Measurements from ENCODE around the gene MRPL24. TPM values are rescaled to one million over a fixed set of nuclear protein-coding genes. Genes with fewer than 3 reads are reported as not detected.

Gene MRPL24
- total and polyA plus RNA-seq, 2 of the 13 experiments (the other 11 are each of a cell fraction or from before 2014, with no cell fraction given): 38.1 to 42.9 TPM

- TF ChIP-seq SRSF1 (optimal IDR thresholded peaks at IDR 0.05; ENCODE audit: low read depth, low read length): peak; percentile 58
- TF ChIP-seq KLF13 (CRISPR knock-in tag; IDR thresholded peaks at IDR 0.05): no peak
- TF ChIP-seq PHF8 (CRISPR knock-in tag; IDR thresholded peaks at IDR 0.05): peak; percentile 66; the same call in 1 of the 2 replicates
- no peak for TF ChIP-seq MEF2D (CRISPR knock-in tag; IDR thresholded peaks at IDR 0.05)
- no peak for TF ChIP-seq ZNF704 (CRISPR knock-in tag; IDR thresholded peaks at IDR 0.05; ENCODE audit: borderline replicate concordance)
- no peak for TF ChIP-seq SOX6 (IDR thresholded peaks at IDR 0.05)
- no peak for TF ChIP-seq SOX6 (CRISPR knock-in tag; IDR thresholded peaks at IDR 0.05)
- no peak for TF ChIP-seq NR0B2 (CRISPR knock-in tag; IDR thresholded peaks at IDR 0.05)
- TF ChIP-seq ZHX1 (CRISPR knock-in tag; IDR thresholded peaks at IDR 0.05; ENCODE audit: low read depth): peak; percentile 74; the same call in 1 of the 2 replicates
- no peak; the same call in 1 of the 2 replicates for TF ChIP-seq PPARG (CRISPR knock-in tag; conservative IDR thresholded peaks at IDR 0.05)
- no peak for TF ChIP-seq LRRFIP1 (CRISPR knock-in tag; conservative IDR thresholded peaks at IDR 0.05)
- no peak for TF ChIP-seq ZSCAN30 (CRISPR knock-in tag; IDR thresholded peaks at IDR 0.05)
- no peak for TF ChIP-seq IRX3 (CRISPR knock-in tag; IDR thresholded peaks at IDR 0.05; ENCODE audit: borderline replicate concordance, low read depth)
- no peak for TF ChIP-seq ZSCAN12 (CRISPR knock-in tag; IDR thresholded peaks at IDR 0.05)
- TF ChIP-seq TBL1XR1 (IDR thresholded peaks at IDR 0.05; ENCODE audit: borderline replicate concordance, low read length, partially characterized antibody): no peak
- TF ChIP-seq PATZ1 (CRISPR knock-in tag; IDR thresholded peaks at IDR 0.05): peak; percentile 82
- TF ChIP-seq ZNF275 (CRISPR knock-in tag; IDR thresholded peaks at IDR 0.05; ENCODE audit: borderline replicate concordance): no peak
Measured at GRCh38 chr1:156746728-156747631, 6.1 kb upstream of the MRPL24 start (continued).

All from HepG2 (cell line).